Inflammatory macrophage treated with lipopolysaccharide for 1 hour (primary cell): Measurements from ENCODE around the gene KAT8.

Experiments
- DNase-seq, 2 donors: peaks; one replicate each; pipeline ENCODE4 v3.0.0-alpha.2; 2020 to 2022

The KAT8 gene

DNA sequence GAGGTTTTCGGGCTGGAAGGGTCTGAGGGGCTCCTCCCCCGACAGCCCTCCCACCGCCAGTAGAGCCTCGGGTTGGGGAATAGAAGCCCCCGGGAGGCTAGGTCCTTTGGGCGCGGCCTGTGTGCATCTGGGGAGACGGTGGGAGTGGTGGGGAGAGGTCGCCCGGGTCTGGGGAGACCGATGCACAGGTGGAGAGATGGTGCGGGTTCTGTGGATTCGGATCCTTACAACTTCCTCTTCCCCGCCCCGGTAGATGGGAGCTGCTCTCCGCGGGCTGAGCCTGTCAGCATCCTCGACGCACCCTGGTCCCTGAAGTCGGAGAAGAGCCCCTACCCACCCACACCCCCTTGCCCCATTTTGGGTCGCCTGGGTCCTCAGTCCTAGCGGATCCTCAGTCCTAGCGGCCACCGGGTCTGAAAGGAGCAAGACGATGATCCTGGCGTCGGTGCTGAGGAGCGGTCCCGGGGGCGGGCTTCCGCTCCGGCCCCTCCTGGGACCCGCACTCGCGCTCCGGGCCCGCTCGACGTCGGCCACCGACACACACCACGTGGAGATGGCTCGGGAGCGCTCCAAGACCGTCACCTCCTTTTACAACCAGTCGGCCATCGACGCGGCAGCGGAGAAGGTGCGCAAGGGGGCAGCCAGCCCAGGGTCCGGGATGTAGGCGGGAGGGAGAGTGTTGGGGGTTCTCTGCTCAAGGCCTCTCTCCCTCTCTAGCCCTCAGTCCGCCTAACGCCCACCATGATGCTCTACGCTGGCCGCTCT, 8.5 kb upstream of the KAT8 start:
- DNase-seq, result no peak

DNA sequence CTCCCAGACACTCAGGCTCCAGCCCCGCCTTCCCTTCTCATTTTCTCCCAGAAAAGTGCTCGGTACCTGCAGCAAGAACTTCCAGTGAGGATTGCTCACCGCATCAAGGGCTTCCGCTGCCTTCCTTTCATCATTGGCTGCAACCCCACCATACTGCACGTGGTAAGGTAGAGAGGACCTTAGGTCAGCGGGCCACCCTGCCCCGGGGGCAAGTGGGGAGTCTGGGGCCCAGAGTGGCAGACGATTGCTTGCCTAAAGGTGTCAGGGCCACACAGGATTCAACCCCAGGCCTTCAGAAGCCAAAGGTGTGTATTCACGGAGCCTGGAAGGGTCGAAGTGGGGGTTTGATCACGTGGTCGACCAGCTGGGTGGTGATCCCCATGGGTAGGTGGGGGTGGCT, 7.8 kb upstream of the KAT8 start:
- DNase-seq, result no peak

DNA sequence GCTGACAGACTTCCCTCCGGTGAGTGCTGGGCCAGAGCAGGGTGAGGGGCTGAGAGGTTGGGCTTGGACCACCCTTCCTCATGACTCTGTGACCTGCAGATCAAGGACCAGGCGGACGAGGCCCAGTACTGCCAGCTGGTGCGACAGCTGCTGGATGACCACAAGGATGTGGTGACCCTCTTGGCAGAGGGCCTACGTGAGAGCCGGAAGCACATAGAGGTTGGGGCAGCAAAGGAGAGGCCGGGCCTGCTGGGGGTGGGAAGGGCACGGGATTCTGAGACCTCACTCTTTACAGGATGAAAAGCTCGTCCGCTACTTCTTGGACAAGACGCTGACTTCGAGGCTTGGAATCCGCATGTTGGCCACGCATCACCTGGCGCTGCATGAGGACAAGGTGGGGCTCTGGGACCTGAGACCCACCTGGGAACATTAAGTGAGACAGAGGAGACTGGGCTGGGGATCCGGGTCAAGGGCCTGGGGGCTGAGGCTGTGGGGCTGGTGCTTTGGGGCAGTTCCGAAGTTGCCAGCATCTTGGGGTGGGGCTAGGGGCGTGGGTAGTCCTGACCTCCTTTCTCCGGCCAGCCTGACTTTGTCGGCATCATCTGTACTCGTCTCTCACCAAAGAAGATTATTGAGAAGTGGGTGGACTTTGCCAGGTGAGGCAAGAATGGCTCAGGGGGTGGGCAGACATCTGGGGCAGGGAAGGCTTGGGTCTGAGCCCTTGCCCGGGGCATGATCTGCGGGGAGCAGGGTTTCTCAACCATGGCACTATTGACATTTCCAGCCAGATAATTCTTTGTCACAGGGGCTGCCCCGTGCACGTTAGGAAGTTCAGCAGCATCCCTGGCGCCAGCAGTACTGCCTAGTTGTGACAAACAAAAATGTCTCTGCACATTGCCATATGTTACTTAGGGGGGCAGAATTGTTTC, 7.1 kb upstream of the KAT8 start:
- DNase-seq, result no peak

DNA sequence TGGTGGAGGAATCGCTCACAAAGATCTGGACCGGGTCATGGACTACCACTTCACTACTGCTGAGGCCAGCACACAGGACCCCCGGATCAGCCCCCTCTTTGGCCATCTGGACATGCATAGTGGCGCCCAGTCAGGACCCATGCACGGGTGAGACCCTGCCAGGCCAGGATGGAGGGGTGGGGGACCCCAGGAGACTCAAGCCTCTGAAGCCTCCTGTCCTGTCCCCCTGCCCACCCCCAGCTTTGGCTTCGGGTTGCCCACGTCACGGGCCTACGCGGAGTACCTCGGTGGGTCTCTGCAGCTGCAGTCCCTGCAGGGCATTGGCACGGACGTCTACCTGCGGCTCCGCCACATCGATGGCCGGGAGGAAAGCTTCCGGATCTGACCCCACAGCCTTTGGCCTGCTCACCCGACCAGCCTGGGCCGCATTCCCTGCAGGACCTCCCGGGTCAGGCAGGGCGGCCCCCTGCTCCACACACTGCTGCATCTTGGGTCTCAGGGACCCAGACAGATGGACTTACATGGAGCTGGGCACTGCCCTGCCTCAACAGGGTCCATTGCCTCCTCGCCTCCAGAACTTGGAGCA, 5.5 kb upstream of the KAT8 start:
- no peak for DNase-seq

DNA sequence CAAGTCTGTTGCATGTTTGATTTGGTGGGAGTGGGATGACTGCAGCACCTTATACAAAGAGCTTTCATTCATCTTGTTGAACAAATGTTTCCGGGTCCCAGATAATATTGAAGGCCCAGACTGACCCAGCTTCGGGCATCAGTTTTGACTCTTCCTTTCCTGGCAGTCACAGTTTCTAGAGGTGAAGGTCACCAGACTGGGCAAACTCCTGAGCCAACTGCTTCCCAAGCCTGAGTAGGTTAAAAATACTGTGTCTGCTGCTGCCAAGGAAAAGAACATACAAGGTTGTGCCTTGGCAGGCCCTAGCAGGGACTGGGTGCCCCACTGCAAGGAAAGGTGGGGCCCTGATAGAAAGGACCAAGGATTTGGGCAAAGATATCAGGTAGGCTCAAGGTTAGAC, 4.8 kb upstream of the KAT8 start:
- DNase-seq, result no peak

DNA sequence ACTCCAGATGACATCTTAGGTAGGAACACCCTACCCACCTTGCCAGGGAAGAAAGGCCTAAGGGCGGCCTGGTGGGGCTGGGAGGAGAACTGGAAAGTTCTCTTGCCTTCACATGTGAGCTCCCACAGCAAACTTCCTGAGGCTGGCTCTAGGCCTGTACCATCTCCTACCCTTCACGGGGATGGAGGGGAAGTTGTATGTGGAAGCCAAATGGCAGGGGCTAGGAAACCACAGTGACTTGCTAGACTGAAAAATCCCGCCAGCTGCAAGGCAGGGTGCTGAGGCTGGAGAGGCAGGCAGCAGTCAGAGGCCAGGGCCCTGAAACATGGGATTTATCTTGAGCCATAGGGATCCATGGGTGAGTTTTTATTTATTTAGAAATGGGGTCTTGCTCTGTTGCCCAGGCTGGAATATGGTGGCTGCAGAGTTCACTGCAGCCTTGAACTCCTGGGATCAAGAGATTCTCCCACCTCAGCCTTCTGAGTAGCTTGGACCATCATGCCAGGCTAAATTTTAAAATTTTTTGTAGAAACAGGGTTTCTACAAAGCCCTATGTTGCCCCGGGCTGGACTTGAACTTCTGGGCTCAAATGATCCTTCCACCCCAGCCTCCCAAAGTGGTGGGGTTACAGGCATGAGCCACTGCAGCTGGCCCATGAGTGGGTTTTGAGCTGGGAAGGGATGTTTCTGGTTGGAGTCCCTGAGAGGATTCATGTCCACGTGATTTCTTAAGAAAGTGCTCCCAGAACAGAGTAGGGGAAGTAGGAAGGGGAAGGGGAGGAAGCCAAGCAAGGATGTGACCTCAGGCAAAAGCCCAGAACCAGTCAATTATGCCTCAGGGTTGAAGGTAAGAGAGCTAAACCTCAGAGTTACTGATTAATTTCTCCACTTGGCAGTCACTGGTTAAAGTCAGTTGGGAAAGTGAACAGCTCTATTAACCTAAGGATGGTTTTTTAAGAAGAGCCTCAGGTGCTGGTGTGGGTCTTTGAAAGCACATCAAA, 4.0 kb upstream of the KAT8 start:
- DNase-seq, result peak; percentile 84 to 94

DNA sequence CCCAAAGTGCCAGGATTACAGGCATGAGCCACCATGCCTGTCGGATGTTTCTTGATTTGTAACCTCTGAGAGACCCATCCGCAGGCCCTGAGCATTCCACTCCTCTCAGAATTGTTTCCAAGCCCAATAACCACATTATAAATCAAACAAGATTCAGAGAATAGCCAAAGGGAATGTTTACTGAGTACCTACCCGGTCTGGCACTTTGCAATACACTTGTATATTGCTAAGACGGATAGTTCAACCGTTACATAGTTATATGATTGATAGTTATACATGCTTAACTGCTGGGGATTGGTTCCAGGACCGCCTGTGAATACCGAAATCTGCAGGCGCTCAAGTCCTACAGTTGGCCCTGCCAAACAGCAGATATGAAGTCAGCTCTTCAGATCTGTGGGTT, 3.0 kb upstream of the KAT8 start:
- no peak for DNase-seq

DNA sequence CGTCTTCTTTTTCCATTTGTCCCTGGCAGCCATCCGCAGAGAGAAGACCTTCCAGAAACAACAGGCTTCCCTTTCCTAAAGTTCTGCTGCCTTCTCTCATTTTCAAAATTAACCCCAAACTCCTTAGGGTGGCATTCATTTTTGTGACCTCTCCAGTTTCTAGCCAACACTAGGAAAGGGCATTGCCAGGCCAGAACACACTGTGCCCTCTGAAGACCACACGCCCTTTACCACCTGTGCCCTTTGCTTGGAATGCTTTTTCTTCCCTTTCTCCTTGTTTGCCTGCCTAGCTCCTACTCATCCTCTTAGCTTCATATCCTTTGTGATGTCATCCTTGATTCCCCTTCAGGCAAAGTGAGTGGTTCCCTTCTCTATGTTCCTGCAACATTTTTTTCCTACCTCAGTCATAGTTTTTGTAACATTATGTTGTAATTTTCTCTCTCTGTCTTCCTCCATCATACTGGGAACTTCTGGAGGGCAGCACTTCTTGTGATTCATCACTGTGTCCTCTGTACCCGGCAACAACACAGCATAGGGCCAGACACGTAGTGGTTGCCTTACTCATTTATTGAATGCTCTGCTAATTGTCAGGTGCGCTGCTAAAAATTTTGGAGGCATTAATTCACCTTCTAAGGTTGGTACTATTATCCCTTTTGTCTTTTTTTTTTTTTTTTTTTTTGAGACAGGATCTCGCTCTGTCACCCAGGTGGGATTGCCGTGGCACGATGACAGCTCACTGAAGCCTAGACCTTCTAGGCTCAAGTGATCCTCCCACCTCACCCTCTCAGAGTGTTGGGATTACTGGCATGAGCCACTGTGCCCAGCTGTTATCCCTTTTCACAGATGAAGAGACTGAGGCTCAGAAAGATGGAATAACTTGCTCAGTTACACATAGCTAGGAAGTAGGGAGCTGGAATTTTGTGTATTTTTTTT, 1.0 kb downstream of the KAT8 start:
- DNase-seq, result peak; percentile 86 to 96

DNA sequence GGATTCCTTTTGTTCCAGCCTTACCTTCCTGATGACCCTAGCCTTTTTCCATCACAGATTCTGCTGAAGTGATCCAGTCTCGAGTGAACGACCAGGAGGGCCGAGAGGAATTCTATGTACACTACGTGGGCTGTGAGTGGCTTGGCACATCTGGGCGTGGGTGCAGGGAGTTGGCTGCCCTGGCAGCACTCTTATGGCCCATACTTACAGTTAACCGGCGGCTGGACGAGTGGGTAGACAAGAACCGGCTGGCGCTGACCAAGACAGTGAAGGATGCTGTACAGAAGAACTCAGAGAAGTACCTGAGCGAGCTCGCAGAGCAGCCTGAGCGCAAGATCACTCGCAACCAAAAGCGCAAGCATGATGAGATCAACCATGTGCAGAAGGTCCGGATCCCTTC, 2.7 kb downstream of the KAT8 start:
- DNase-seq, result no peak

DNA sequence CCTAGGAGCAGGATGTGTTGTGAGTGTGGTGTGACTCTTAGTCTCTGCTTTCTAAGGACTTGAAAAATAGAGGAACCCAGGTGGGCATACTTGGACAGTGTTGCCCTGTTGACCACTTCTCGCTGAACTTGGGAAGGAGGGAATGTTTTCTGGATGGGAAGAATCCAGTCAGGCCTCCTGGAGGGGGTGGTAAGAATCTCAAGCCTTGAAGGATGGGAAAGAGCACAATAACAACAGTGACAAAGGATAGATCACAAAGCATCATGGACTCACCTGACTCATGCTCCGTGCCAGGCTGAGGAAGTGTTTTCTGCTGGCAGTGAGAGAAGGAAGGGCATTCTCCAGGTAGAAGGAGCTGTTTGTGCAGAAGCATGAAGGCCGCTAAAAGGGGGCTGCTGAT, 8.4 kb downstream of the KAT8 start:
- DNase-seq, result no peak

DNA sequence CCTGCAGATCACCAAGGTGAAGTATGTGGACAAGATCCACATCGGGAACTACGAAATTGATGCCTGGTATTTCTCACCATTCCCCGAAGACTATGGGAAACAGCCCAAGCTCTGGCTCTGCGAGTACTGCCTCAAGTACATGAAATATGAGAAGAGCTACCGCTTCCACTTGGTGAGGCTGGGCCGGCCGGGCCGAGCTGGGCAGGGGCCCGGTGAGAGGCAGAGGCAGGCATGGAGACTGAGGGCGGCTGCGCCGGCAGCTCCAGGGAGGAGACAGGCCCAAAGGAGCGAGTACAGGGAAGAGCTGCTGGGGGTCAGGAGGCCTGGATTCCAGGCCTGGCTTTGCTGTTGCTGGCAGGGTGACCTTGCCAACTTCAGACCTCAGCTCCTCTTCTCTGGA, 9.7 kb downstream of the KAT8 start:
- no peak for DNase-seq

DNA sequence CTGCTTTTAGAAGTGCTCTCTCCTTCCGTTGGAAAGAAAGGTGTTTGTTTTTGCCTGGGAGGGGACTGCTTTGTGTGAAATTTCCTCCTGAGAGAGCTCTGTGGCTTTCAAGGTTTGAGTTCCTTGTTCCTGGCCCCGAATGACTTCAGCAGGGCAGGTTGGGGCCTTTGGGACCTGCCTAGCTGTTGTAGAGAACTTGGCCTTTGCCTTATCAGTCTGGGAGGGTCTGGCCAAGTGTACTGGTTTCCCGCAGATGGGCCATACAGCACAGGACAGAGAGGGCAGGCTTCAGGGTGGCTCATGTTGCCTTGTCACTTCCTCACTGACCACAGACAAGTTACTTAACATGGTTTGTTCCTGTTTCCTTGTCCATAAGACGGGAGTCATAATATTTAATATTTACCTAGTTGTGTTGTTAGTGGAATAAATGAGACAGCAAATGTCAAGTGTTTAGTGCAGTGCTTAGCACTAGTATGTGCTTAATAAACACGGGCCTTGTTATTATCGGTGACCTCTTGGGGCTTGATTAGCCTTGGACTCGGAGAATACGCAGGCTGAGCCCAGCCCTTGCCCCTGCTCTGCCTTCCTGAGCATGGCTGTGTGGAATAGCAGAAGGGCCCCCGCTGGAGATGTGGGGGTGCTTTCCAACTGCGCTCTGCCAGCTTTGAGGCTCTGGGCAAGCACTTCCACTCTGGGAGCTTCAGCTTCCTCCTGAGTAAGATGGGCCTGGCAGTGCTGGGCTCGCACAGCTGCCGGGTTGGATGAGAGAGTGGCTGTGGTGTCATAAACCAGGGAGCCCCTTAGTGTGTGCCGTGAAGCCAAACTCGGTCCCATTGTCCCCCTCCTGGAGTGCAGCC, 11.5 kb downstream of the KAT8 start:
- peak; percentile 78 to 87 for DNase-seq

DNA sequence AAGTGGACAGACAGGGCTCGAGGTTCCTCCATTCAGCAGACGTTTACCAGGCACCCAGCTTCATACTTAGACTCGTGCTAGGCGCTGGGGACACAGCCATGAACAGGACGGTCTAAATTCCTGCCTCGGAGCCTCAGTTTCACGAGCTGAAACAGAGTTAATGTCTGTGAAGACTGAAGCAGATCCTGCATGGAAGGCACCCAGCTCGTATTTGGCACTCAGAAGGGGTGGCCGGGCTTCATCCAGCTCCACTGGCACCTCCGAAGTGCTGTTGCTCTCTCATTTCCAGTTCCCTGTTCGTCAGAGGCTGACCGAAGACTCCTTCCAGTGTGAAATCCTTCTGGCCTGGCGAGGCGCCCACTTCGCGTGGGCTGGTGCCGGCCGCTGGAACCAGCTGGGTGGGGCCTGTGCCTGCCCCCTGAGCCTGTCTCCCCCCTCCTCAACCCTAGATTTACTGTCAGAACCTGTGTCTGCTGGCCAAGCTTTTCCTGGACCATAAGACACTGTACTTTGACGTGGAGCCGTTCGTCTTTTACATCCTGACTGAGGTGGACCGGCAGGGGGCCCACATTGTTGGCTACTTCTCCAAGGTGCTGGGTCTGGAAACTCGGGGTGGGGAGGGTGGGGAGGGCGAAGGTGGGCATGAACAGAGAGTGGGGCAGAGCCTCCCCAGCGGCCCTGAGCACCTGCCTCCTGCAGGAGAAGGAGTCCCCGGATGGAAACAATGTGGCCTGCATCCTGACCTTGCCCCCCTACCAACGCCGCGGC, 12.3 kb downstream of the KAT8 start:
- peak; percentile 69 to 78 for DNase-seq

DNA sequence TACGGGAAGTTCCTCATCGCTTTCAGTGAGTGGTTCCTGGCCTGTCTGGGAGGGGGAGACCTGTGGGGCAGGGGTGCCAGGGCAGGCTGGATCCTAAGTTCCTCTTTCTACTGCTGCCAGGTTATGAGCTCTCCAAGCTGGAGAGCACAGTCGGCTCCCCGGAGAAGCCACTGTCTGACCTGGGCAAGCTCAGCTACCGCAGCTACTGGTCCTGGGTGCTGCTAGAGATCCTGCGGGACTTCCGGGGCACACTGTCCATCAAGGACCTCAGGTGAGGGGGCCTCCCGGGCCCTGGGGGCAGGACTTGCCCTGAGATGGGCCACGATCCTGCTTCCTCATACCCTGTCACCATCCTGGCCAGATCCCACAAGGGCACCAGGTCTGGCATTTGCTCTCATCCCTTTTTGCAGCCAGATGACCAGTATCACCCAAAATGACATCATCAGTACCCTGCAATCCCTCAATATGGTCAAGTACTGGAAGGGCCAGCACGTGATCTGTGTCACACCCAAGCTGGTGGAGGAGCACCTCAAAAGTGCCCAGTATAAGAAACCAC, 12.9 kb downstream of the KAT8 start:
- peak in 1 of 2 donors; percentile 51 for DNase-seq

DNA sequence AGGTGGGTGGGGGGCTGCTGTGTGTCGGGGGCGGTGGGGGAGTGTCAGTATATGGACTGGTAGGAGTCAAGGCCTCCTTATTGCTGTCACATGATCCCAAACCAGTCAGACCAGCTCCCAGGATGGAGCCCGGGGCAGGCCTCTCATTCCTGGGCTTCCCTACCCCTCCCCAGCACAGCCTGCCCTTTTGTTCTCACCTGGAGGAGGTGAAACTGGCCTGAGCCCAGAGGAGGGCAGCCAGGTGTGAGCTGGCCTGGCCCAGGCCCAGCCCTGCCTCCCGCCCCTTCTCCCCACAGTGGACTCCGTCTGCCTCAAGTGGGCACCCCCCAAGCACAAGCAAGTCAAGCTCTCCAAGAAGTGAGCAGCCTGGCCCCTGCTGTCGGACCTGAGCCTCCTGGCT, 13.4 kb downstream of the KAT8 start:
- DNase-seq, result no peak

DNA sequence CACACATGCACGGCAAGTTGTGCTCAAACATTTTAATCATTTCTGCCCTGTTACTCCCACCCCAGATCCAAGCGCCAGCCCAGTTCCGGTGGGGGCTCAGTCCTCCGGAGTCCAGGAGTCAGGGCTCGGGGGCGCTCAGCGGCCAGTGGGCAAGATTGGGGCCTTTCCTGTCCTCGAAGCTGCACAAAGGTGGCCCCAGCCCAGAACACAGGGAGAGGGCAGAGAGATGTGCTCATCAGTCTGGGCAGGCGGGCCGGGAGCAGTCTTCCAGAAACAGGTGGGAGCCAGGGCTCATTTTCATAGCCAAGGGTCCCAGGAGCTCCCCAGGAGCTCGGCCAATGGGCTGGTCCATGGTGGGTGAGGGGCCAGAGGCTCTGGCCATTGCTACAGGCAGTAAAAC, 14.0 kb downstream of the KAT8 start:
- no peak for DNase-seq

DNA sequence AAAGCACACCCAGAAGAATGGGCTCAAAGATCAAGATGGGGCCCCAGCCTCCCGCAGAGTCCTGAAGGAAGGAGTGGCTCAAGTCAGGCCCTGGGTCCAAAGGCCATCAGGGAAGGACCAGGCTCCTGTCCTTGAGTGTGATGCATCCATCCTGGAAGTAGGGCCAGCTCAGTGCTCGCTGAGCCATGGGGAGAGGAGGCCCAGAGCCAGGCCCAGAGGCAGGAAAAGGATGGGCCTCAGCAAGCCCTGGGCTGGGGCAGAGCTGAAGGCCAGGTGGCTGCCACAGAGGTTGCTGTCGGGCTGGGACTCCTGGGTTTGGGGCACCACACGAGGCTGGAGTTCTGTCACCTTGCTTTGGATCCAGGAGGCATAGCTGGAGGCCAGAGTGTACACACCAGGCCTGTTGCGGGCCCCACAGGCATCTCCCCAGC, 14.4 kb downstream of the KAT8 start:
- DNase-seq, result no peak

DNA sequence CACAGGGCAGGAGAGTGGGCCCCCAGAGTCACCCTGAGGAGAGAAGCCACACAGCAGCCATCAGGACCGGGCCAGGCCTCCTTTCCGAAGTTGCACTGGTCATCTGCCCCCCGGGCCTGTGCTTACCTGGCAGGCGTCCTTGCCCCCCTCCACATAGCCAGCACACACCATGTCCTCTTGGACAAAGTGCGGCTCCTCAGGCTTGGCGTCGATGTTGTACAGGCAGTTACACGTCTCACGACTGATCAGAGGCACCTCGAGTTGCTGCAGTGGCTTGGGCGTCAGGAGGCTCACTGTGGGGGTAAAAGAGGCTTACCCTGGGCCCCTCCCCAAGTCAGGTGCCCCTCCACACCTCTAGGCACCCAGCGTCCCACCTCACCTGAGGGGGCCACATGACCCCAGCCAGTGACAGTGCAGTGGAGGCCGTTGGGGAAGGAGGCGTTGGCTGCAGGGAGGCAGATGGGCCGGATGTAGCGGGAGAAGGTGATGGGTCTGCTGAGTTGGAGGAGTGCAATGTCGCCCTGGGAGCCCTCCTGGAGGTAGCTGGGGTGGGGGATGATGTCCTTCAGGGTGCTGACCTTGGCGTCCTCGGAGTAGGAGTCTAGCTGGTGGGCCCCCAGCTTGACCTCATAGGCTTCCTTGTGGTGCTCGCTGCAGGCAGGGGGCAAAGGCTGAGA, 15.0 kb downstream of the KAT8 start:
- DNase-seq, result no peak
